NB4 (cell line): Measurements from ENCODE around the gene CACNA2D4.

Experiments used
- POLR2A ChIP-seq: IDR thresholded peaks from 2 replicates; pipeline ENCODE4 v1.6.1; 2011; ENCODE audit warnings: mild to moderate bottlenecking; ENCODE audit not compliant: insufficient read length; ENCODE audit errors: extremely low read depth
- TF ChIP-seq, protein P1 (sequence below): IDR thresholded peaks from one replicate; pipeline ENCODE4 v1.5.1; 2012; ENCODE audit warnings: low read depth, low read length

DNA sequence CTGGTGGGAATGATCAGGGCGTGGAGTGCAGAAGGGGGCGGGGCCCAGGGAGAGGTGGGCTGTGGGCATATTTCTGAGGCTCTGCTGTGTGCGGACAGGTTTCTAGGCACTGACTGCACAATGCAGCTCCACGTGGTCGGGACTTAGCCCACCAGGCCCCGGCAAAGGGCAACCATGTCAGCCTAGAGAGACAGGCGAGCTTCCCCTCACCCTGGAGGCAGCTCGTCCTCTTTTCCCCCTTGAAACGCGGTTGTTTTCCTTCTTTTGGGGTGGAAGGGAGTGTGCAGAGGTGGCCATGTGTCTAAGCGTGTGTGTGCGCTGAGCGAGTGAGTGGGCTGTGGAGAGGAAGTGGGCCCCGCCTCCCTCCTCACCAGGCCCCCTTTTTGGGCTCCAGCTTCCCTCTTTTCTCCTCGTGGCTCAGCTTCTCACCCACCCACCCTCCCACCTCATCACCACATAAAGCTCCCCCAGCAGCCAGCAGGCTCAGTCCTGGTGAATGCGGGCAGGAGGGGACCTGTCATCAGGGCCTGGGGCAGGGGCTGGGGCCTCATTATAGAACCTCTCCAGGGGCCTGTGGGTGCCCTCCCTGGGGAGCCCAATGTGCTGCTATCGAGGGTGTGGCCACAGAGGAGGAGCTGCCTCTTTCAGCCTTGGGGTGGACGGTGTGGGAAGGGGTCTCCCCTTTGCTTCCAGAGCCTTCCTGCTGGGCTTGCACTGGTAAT is 76.1 kb downstream of the CACNA2D4 start:
- TF ChIP-seq, protein P1, sequence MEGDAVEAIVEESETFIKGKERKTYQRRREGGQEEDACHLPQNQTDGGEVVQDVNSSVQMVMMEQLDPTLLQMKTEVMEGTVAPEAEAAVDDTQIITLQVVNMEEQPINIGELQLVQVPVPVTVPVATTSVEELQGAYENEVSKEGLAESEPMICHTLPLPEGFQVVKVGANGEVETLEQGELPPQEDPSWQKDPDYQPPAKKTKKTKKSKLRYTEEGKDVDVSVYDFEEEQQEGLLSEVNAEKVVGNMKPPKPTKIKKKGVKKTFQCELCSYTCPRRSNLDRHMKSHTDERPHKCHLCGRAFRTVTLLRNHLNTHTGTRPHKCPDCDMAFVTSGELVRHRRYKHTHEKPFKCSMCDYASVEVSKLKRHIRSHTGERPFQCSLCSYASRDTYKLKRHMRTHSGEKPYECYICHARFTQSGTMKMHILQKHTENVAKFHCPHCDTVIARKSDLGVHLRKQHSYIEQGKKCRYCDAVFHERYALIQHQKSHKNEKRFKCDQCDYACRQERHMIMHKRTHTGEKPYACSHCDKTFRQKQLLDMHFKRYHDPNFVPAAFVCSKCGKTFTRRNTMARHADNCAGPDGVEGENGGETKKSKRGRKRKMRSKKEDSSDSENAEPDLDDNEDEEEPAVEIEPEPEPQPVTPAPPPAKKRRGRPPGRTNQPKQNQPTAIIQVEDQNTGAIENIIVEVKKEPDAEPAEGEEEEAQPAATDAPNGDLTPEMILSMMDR: no peak
- no peak for TF ChIP-seq POLR2A
